GM19324 (cell line): ENCODE results near the gene FBXW10B.
"Not testable (repeated sequence)": the region's sequence is repeated elsewhere in the genome, so short reads cannot be mapped to it uniquely, and the experiment has no call there.

ENCODE experiments used
- ATAC-seq: cut with Tn5 transposase; IDR thresholded peaks from one replicate; pipeline ENCODE4 v1.9.1; 2021; ENCODE audit warnings: mild to moderate bottlenecking, moderate library complexity; ENCODE audit not compliant: unreplicated experiment, low FRiP score

The FBXW10B gene, protein sequence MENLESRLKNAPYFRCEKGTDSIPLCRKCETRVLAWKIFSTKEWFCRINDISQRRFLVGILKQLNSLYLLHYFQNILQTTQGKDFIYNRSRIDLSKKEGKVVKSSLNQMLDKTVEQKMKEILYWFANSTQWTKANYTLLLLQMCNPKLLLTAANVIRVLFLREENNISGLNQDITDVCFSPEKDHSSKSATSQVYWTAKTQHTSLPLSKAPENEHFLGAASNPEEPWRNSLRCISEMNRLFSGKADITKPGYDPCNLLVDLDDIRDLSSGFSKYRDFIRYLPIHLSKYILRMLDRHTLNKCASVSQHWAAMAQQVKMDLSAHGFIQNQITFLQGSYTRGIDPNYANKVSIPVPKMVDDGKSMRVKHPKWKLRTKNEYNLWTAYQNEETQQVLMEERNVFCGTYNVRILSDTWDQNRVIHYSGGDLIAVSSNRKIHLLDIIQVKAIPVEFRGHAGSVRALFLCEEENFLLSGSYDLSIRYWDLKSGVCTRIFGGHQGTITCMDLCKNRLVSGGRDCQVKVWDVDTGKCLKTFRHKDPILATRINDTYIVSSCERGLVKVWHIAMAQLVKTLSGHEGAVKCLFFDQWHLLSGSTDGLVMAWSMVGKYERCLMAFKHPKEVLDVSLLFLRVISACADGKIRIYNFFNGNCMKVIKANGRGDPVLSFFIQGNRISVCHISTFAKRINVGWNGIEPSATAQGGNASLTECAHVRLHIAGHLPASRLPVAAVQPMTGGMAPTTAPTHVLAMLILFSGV

DNA sequence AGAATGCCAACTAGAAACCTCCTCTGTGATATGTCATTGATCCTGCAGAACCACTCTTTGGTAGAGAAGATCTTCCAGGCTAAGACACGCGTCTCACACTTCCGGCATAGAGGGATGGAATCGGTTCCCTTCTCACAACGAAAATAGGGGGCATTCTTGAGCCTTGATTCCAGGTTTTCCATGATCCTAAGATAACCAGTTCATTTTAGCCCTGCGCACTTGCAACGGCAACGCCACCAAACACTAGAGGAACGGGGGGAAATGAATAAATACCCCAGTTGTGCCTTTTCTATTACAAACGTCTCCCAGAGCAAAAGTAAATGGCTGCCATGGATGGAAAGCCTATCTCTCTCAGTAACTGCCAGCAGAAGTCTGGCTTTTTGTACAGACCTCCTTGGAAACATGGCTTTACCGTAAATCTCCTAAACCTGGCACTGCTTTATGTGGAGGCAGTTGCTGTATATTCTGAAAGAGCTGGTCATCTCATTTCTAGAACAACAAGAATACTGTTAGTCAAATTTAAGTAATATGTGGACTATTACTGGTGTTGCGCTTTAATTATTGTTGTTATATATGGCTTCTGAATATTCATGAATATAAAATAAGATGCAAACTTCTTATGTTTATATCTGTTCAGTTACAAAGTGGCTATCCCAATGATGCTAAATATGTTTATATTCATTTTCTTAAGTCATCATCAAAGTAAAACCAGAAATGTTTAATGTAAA, at the start of gene FBXW10B:
Gene FBXW10B, minus strand, starts transcription at position 374 of the 728 bp plus-strand sequence. Its CDS starts 192 bp downstream, at position 182.
- ATAC-seq: not testable (repeated sequence)

DNA sequence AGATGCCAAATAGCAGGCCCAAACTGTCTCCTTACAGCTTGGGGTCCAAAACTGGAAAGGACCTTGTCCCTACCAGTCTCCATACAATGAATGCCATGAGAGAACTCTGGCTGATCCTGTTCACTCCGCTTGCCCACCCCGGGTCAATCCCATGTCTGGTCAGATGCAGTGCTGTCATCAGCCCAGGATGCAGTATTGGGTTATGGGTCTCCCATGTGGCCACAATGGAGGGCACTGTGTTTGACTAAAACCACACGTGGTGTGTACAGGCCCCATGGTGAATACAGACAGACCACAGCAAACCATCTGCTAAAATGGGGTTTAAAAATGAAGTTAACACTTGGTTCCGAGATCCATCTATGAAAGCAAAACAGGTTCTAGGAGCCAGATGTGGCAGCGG, 44.2 kb upstream of the FBXW10B start:
- no peak for ATAC-seq

DNA sequence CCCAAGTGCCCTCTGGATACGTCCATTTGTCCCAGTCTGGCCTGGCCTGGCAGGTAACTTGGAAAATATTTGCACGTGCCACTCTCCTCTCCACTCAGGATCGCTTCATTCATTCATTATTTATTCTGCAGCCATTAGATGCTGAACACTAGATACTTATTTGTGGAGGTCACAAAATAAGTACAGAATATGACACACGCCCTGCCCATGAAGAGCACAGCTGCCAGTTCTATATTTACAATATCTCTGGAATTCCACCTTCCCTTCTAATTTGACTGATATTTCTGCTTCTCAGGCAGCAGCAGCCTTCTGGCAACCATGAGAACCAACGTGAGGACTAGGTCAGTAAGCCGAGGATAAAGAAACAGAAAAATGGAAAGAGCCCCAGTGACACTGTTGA, 43.7 kb upstream of the FBXW10B start:
- no peak for ATAC-seq

DNA sequence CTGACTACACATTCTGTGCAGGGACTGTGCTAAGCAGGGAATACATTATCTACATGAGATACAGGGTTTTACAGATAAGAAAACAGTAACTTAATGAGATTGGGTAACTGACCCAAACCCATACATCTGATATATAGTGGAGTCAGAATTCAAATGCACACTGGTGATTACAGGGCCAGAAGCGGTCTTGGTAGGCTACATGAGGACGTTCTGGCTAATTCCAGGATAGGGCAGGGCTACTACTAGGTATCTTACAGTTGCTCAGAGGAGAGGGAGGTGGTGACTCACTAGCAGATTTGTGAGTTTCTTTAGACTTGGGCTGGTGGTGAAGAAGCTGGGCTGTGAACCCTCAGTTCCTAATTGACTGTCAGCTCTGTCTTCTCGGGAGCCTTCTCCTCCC, 43.2 kb upstream of the FBXW10B start:
- ATAC-seq: no peak

DNA sequence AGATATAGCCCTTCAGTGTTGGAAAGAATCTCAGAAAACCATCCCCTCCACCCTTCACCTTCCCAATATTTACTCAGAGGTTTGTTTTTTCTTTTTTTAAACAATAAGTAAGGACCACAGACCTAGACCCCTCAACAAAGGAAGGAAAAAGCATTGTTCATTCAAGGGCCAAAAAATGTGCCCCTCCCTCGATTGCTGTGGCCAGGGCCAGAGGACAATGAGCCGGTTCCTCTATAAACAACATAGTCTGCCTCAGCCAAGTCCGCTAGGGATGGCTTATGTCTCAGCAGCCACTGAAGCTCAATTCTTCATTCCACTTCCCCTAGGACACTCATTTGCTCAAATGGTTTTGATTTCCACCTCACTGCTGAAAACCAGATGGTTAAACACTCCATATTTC, 40.6 kb upstream of the FBXW10B start:
- ATAC-seq: no peak

DNA sequence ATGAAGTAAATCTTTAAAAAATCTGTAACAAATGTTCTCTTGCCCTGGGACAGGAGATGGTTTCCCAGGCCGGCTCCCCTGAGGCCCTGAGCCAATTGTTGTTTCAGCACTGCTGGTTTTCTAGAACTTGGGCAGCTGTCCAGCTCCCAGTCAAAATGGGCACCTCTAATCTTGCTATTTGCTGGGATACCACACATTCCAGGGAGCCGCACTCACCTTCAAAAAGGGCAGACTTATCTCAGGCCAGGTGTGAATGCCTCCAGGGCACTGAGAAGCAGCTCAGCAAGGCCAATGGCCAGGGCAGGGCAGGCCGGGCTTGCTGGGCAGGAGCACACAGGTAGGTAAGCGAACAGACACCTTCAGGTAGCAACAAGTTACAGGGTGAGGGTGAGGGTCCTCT, 40.2 kb upstream of the FBXW10B start:
- ATAC-seq: no peak

DNA sequence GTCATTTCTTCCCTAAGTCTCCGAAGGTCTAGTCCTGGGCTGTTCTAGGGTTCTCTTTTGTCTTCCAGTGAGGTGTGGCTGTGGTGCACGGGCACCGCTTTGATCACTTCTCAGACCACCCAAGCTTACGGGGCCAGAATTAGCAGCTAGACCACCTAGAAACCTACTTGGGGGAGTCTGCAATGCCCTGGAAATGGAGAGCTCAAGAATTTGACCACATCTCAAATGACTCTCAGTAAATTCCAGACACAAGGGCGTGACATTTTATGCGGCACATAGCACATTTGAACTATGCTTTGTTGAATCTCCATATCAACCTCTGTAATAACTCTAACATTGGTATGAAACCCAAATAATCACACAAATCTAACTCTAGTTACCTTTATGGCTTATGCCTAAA, 39.7 kb upstream of the FBXW10B start:
- ATAC-seq: no peak

DNA sequence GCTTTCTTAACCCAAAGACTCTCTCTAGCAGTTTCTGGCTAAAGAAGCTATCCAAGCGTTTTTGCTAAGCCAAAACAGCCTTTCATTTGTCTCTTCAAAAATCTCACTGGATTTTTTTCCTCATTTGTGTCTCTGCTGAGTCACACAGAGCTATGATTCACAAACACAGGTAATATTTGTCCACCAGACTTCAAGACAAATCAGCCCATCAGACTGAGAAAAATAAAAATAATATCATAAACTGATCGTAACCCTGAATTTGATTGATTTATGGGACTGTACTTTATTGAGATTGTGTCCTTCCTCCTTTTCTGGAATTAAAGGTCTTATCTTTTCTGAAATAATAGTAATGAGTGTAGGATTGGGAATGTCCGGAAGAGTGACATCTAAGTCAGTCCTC, 38.8 kb upstream of the FBXW10B start:
- ATAC-seq: no peak

DNA sequence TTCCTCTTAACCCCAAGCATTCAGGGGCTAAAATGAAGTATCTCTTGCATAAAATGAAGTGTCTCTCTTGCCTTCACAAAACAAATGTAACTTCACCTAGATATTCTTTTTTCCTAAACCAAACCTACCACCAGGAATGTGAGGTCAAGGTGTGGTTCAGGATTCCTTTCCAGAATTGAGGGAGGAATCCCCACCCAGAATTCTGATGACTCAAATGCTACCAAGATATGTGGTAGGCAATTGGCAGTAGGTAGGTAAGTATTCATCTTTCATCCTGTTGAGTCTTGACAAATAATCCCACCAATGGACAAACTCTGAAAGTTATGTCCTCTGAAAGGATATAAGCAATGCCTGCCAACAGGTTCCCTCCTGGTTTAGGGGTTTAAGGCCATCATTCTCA, 38.4 kb upstream of the FBXW10B start:
- ATAC-seq: no peak

DNA sequence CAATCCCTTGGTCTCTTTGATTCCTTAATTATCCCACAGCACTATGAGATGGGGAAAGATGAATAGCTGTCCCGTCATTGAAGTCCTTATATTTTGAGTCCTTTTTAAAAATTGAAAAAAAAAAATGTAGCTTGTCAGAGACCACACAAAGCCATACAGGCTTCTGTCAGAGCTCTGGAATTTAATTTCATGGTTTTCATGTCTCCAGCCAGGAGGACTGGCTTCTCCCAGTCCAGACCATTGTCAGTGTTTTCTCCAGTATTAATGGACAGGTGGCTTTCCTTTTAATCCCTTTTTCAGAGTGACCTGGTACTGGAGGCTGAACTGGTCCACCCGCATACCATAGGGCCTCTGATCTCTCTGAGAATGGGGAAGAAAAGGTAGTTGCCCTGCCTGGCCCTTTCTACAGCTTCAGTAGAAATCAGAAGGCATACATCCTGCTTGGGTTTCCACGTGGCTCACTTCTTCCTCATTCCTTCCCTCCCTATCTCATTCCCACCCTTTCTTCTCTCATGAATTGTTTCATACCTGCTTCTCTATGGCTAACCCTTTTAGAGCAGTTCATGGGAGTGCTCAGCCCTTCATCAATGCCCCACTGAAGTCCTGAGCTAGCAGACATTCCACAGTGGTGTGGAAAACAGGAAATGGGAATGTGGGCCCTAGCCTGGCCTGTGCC, 35.5 kb upstream of the FBXW10B start:
- no peak for ATAC-seq

DNA sequence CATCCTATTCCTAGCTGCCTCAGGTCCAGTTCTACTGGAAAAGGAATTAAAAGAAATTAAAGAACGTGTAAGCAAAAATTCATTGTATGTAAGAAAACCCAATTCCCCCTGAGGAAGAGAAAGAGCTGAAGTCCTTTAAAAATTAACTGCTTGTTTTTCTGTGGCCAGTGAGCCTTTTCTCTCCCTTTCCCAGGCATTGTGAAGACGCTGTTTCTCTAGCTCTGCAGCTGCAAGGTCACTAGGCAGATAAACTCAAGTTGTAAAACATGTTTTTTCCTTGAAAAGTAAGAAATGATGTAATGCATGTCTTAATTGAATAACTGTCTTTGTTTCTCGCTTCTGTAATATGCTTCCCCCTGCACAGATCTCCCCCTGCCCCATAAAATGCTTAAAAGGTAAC, 34.9 kb upstream of the FBXW10B start:
- not testable (repeated sequence) for ATAC-seq

DNA sequence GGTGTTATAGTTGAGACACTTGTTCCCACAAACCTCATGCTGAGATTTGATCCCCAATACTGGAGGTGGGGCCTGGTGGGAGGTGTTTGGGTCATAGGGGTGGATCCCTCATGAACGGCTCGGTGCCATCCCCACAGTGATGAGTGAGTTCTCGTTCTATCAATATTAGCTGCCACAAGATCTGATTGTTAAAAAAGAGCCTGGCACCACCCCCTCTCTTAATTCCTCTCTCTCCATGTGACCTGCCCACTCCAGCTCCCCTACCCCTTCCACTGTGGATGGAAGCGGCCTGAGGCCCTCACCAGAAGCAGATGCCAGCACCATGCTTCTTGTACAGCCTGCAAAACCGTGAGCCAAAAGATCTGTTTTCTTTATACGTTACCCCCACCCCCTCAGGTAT, 33.5 kb upstream of the FBXW10B start:
- ATAC-seq: no peak

DNA sequence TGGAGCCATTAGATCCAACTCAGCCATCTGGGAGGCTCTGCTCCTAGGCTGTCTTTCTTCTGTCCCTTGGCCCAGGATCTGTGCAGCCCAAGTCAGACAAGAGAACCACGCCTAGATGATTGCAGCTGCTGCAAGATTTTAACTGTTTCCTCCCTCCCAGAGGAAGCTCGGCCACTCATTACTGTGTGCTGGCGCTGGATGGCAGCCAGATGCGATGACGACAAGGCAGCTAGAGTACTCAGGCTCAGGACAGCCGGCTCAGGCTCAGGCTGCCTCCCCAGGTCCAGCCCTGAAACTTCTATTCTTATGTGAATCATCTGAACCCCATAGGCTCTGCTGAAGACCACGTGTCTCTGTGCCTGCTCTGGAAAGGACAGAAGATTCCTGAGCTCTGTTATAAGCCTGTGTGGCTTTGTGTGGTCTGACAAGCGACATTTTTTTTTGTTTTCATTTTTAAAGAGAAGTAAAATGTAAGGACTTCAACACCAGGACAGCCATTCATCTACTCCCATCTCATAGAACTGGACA, 32.1 kb upstream of the FBXW10B start:
- ATAC-seq: no peak

DNA sequence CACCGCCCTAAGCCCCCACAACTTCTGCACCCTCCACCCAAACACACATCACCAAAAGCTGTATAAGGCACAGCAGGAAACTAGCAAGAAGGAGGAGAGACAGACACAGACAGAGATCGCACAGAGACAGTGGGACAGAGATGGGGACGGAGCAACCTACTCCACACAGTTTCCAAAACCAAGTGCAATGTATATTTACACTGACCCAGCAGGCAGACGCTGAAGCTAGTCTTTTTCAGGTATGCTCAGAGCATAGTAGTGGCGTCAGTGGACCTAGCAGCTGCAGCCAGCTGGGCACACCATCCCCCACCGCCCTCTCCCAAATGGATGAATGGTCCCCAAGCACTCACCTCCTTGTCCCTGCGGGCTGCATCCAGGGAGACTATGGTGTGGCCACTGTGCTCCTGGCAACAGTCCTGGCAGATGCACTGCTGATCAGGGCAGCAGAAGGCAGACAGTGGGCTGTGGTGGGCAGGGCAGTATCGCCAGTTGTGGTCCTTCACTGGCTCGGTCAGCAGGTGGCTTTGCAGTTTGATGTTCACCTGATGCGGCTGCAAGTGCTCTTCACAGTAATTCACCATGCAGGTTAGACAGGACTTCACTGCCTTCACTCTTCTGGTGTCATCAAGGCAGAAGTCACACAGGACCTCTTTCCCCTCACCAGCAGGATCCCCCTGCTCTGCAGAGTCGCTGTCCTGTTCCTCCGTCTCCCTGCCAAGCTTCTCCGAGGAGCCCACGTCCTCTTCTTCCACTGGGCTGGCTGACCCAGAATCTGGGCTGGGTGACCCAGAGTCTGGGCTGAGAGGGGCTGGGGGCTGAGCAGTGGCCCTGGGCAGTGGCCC, 31.5 kb upstream of the FBXW10B start:
- ATAC-seq: no peak

DNA sequence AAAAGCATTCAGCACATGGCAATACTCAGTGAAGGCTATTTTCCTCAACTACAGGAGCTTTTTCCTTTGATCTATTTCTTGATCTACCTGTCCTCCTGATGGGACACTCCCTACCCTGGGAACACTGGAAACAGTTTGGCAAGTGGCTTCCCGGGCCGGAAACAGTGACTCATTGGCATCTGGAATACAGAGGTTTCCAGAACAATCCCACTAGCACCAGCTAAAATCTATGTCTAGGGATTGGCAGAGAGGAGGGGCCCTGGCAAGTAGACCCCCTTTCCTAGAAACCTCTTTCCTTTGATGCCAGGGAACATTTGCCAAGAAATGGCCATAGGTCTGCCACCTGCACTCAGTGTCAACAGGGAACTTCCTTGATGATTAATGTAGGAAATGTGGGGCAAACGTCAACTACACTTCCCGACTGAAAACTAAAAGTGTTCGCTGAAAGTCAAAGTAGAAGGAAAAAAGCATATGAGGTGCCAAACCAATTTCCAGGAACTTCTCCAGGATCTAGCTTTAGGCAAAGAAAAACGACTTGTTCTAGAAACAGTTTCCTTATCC, 30.4 kb upstream of the FBXW10B start:
- ATAC-seq: no peak

DNA sequence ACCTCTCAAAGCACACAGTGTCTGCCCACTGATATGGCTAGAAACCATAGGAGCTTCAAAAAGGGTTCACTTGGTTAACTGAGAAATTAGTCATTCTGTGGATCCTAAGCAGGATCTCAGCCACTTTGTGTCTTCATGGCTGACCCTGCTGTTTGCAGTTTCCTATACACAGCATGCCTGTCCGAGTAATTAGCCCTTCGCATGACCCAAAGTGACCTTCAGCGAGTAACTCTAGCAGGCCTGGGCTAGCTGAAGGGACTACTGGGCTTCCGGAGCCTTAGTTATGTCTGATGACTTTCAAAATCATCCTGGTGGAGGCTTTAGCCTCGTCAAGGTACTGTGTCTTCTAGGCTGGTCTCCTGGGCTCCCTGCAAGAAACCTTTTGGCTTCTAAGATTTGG, 28.9 kb upstream of the FBXW10B start:
- no peak for ATAC-seq

DNA sequence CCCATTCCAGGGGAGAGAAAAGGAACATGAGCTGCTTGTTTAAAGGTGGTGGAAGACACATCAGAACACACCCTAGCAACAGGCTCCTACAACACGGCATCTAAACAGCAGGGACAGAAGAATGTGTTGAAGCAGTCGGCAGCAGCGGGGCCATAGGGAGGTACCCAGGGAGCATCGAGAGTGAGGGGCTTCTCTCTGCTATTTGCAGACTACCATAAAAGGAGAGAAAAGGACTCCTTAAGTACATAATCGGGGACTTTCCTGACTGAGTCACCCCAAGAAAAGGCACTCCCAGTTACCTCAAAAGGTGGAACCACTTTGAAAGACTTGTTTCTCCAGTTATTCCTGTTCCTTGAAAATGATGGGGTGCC, 26.4 kb upstream of the FBXW10B start:
- ATAC-seq: not testable (repeated sequence)

DNA sequence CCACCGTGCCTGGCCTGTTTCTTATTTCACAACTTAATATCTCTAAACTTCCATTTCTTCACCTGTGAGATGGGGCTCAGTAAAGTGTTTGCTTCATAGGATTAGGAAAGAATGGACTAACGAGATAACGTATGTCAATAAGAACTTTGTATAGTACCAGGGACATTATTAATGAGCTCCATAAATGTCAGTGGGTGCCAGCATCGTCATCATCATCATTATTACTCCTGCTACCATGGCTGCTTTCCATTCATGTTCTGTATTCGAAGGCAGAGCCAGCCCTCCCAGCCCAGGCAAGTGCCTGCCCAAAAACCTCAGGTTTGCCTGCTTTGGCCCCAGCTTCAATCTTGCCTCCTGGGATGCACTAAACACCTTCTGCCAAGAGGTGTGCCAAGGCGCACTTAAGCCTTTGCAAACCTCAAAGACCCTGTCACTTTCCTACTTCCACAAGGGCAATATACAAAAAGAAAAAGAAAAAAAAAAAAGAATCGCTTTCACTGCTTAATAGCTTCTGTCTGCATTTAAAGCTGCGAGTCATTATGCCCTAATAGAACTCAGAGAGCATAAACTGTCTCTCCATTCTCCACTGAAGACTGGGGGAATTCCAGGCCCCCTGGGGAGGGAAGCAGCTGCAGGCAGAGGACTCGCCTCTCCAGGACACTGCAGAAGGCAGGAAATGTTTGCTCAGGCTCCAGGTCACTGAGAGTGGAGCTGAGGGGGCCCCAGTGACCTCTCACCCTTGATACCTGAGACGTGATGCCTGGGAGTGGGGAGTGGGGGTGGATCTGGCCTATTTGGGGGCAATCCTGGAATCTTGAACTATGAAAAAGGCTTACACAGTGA, 25.8 kb upstream of the FBXW10B start:
- not testable (repeated sequence) for ATAC-seq
